HUES6 (cell line): ENCODE measurements around the gene CFAP54.

Source experiments
- H3K27ac ChIP-seq: 2 replicates; pipeline ENCODE4 v1.7.0; 2013; ENCODE audit warnings: low read depth, mild to moderate bottlenecking, low read length, inconsistent platforms
- H3K27me3 ChIP-seq: 2 replicates; pipeline ENCODE4 v1.6.1; 2013; ENCODE audit warnings: low read length; ENCODE audit not compliant: control insufficient read depth, insufficient read depth
- H3K36me3 ChIP-seq: 2 replicates; pipeline ENCODE4 v1.6.1; 2013; ENCODE audit warnings: low read length; ENCODE audit not compliant: control insufficient read depth, insufficient read depth
- H3K4me1 ChIP-seq: 2 replicates; pipeline ENCODE4 v1.6.1; 2013; ENCODE audit warnings: low read length; ENCODE audit not compliant: control insufficient read depth, insufficient read depth
- H3K4me3 ChIP-seq: 2 replicates; pipeline ENCODE4 v1.5.1; 2013; ENCODE audit warnings: low read depth, low read length
- H3K9ac ChIP-seq: one replicate; pipeline ENCODE4 v1.6.1; 2013; ENCODE audit warnings: mild to moderate bottlenecking, low read length
- H3K9me3 ChIP-seq: 2 replicates; pipeline ENCODE4 v1.6.1; 2013; ENCODE audit warnings: low read depth, low read length; ENCODE audit not compliant: control insufficient read depth, insufficient read depth

The CFAP54 gene

GRCh38 chr12:96866801-96867590 lies 377.6 kb downstream of the CFAP54 start:
- peaks cover 6% of the 10 kb centered on the region for H3K4me1 ChIP-seq
- no peaks in the 10 kb centered on the region for H3K27me3 ChIP-seq
- no peak overlapping the region for H3K9ac ChIP-seq
- no peak overlapping the region for H3K4me3 ChIP-seq
- no peak overlapping the region for H3K27ac ChIP-seq
- no peaks in the 10 kb centered on the region for H3K9me3 ChIP-seq
- no peaks in the 10 kb centered on the region for H3K36me3 ChIP-seq

- Histone ChIP-seq H3K36me3 (no peaks in the 10 kb centered on the region), H3K9me3 (no peaks in the 10 kb centered on the region), H3K27ac (no peak overlapping the region), H3K9ac (no peak overlapping the region), H3K4me3 (no peak overlapping the region), H3K4me1 (no peaks in the 10 kb centered on the region), H3K27me3 (no peaks in the 10 kb centered on the region)
Measured at GRCh38 chr12:96870946-96871345, 381.6 kb downstream of the CFAP54 start.

DNA sequence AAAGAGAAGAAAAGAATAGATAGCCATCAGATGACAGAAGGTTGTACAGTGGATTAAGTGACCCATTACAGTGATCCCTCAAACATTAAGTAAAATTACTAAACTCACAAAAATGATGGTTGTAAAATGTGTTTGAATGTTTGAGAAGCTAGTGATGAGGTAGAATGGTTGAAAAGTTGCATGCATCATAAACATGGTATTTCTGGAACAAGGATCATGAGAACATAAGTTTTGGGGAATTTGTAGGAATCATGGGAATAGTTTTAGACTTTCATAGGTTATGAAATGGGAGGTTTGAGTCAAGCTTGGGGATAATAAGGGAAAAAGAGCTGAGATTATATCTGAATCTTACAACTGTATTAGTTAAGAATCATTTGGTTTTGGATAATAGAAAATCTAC lies 383.6 kb downstream of the CFAP54 start:
- H3K27ac ChIP-seq: no peak overlapping the region
- H3K9me3 ChIP-seq: no peaks in the 10 kb centered on the region
- no peaks in the 10 kb centered on the region for H3K27me3 ChIP-seq
- no peak overlapping the region for H3K9ac ChIP-seq
- H3K36me3 ChIP-seq: no peaks in the 10 kb centered on the region
- H3K4me1 ChIP-seq: no peaks in the 10 kb centered on the region
- no peak overlapping the region for H3K4me3 ChIP-seq

DNA sequence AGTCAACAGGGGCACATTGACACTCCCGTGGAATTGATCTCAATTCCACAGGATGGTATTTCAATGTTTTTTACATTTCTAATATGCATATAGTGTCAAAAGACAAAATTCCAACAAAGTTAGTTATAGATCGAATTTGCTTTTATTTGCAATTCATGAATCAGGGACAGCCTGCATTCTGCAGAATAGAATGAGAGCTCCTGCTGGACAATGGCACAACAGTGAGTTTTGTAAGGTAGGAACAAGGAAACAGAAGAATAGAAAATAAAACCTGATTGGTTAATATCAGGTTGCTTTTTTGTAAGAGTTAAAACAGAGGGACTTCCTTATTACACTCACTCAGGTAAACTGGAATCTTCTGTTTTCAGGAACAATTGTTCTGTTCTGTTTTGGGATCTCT lies 384.8 kb downstream of the CFAP54 start:
- Histone ChIP-seq H3K9ac (no peak overlapping the region), H3K9me3 (no peaks in the 10 kb centered on the region), H3K27ac (no peak overlapping the region), H3K27me3 (no peaks in the 10 kb centered on the region), H3K36me3 (no peaks in the 10 kb centered on the region), H3K4me1 (no peaks in the 10 kb centered on the region), H3K4me3 (no peak overlapping the region)

DNA sequence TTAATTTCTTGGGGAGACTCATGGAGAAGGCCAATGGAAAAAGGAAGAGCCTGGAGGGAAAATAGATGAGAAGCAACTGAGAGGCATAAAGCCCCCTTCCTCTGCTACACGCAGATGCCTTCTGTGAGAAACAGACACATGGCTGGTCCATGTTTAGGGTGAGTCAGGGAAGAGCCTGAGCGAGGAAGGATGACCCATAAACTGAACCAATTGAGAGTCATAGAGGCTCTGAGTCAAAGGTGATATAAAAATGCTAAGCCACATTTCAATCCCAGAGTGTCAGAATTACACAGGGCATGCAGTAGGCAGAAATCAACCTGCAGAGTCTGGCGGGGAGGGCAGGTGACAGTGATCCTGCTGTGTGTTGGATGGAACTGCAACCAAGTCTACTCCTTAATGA lies 387.6 kb downstream of the CFAP54 start:
- no peaks in the 10 kb centered on the region for H3K4me1 ChIP-seq
- no peak overlapping the region for H3K27ac ChIP-seq
- no peaks in the 10 kb centered on the region for H3K9me3 ChIP-seq
- H3K27me3 ChIP-seq: no peaks in the 10 kb centered on the region
- no peaks in the 10 kb centered on the region for H3K36me3 ChIP-seq
- no peak overlapping the region for H3K9ac ChIP-seq
- H3K4me3 ChIP-seq: no peak overlapping the region

DNA sequence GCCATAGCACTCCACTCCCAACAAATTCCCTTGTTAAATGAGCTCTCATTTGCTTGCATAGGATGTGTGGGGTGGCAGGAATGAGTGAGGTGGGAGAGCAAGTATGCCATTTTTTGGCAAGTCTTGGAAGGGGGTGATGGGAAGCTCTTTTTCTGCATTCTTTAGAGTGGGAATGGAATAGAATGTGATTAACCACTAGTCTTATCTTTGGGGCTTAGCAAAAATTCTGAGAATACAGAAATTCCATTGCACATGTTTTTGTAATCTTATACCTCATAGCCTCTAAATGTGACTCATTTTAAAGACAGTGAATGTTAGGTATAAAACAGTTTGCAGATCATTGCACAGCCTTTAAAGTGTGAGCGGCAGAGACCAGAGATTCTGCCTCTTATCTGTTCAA lies 389.3 kb downstream of the CFAP54 start:
- Histone ChIP-seq H3K4me3 (no peak overlapping the region), H3K9me3 (no peaks in the 10 kb centered on the region), H3K9ac (no peak overlapping the region), H3K27ac (no peak overlapping the region), H3K4me1 (no peaks in the 10 kb centered on the region), H3K27me3 (no peaks in the 10 kb centered on the region), H3K36me3 (no peaks in the 10 kb centered on the region)

DNA sequence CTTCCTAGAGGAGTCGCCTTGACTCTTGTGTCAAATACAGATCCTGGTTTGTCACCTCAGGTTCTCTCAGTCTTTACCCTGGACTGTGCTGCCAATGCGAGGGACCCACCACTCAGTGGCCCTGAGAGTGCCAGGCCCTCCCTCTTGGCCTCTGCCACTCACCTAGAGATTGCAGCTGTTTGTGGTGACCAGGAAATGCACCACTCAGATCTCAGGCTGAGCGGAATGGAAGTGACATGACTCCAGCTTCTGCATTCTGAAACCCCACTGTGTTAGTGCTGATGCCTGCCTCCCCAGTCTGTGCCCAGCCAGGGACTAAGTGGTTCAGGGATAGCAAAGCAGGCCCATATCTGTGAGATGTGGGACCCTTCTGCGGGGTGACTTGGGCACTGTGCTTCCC lies 389.9 kb downstream of the CFAP54 start:
- H3K27ac ChIP-seq: no peak overlapping the region
- H3K9me3 ChIP-seq: no peaks in the 10 kb centered on the region
- H3K27me3 ChIP-seq: no peaks in the 10 kb centered on the region
- no peak overlapping the region for H3K4me3 ChIP-seq
- H3K9ac ChIP-seq: no peak overlapping the region
- no peaks in the 10 kb centered on the region for H3K4me1 ChIP-seq
- H3K36me3 ChIP-seq: no peaks in the 10 kb centered on the region

GRCh38 chr12:96880220-96880619 lies 390.8 kb downstream of the CFAP54 start:
- H3K27ac ChIP-seq: no peak overlapping the region
- H3K4me1 ChIP-seq: no peaks in the 10 kb centered on the region
- no peaks in the 10 kb centered on the region for H3K27me3 ChIP-seq
- no peak overlapping the region for H3K4me3 ChIP-seq
- H3K9ac ChIP-seq: no peak overlapping the region
- no peaks in the 10 kb centered on the region for H3K9me3 ChIP-seq
- H3K36me3 ChIP-seq: no peaks in the 10 kb centered on the region

- H3K27ac ChIP-seq: no peak overlapping the region
- H3K9ac ChIP-seq: no peak overlapping the region
- H3K4me1 ChIP-seq: no peaks in the 10 kb centered on the region
- no peaks in the 10 kb centered on the region for H3K9me3 ChIP-seq
- H3K4me3 ChIP-seq: no peak overlapping the region
- H3K36me3 ChIP-seq: no peaks in the 10 kb centered on the region
- no peaks in the 10 kb centered on the region for H3K27me3 ChIP-seq
Measured at GRCh38 chr12:96881608-96882007, 392.2 kb downstream of the CFAP54 start.

GRCh38 chr12:96882862-96883261 lies 393.5 kb downstream of the CFAP54 start:
- H3K4me3 ChIP-seq: no peak overlapping the region

DNA sequence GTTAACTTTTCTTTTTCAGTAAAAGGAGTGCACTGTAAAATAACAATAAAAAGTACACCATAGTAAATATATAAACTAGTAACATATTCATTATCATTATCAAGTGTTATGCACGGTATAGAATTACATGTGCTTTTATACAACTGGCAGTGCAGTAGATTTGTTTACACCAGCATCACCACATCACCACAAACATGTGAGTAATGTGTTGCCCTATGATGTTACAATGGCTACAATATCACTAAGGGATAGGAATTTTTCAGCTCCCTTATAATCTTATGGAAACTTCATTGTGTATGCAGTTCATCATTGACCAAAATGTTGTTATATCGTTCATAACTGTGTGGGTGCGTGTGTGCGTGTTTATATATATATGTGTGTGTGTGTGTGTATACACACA lies 394.2 kb downstream of the CFAP54 start:
- no peaks in the 10 kb centered on the region for H3K9me3 ChIP-seq
- no peak overlapping the region for H3K27ac ChIP-seq
- no peaks in the 10 kb centered on the region for H3K36me3 ChIP-seq
- no peaks in the 10 kb centered on the region for H3K27me3 ChIP-seq
- no peak overlapping the region for H3K4me3 ChIP-seq
- no peak overlapping the region for H3K9ac ChIP-seq
- H3K4me1 ChIP-seq: peaks cover 6% of the 10 kb centered on the region; the same call in 1 of the 2 replicates

More at GRCh38 chr12:96882862-96883261, 393.5 kb downstream of the CFAP54 start:
- H3K4me1 ChIP-seq: peaks cover 6% of the 10 kb centered on the region; the same call in 1 of the 2 replicates
- H3K27ac ChIP-seq: no peak overlapping the region
- H3K27me3 ChIP-seq: no peaks in the 10 kb centered on the region
- H3K9ac ChIP-seq: no peak overlapping the region
- H3K9me3 ChIP-seq: no peaks in the 10 kb centered on the region
- H3K36me3 ChIP-seq: no peaks in the 10 kb centered on the region
